HG03095 (cell line): ENCODE data around the gene MAP1A.

Experiments used
- ATAC-seq: cut with Tn5 transposase; IDR thresholded peaks from one replicate; pipeline ENCODE4 v1.9.1; 2021; ENCODE audit warnings: moderate library complexity; ENCODE audit not compliant: unreplicated experiment

The MAP1A gene

GRCh38 chr15:43510200-43511011 is 7.0 kb upstream of the MAP1A start:
- peak; percentile 94 for ATAC-seq

DNA sequence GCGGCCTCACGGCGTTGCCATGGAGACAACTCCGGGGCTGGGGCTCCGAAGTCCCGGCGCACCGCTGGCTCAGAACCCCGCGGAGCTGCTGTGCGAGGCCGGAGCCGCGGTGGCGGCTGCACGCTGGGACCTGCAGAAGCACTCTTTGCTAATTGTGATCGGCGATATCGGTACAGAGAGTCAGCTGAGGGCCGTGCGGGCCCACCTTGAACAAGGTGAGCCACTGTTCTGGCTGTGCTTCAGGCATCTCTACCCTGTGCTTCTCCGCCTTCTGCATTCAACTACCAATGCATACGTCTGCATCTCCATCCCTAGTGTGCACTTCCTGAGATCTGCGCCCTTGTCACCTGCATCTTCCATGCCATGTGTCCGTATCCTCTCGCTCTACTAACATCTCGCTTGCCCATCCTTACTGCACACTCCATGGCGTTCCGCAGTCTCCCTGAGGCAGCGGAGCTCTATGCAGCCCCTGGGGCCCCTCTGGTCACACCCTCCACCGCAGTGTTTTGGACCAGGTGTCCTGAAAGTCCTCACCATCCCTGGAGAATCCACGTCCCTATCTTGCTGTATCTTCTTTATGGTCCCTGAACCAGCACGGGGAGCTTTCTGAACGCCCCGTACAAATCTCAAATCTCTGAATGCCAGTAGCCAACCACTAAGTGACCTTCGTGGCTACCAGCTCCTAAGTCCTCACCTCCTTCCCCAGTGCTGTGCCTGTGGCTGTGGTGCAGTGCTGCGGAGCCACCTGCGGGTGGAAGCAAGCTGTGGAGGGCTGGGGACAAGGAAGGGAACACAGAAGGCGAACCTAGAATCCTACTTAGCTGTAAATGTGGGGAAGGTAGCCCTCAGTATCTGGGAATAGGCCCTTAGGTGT is 6.2 kb upstream of the MAP1A start:
- ATAC-seq, result no peak

DNA sequence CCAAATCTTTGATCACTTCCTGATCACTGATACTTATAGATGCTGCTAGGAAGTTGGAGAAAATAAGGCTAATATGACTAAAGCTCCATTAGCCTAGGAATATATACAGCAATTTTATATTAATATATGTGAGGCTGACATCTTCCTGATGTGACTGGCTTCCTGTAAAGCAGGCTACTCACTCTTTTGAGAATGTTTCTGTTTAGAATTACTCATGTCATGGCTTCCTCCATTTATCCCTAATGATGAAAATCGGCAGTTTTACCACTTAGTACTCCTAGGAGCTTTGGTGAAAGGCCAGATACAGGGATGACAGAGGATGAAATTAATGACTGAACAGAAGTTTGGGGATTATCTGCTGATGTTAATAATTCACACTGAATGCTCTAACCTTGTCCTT is 3.9 kb upstream of the MAP1A start:
- no peak for ATAC-seq

DNA sequence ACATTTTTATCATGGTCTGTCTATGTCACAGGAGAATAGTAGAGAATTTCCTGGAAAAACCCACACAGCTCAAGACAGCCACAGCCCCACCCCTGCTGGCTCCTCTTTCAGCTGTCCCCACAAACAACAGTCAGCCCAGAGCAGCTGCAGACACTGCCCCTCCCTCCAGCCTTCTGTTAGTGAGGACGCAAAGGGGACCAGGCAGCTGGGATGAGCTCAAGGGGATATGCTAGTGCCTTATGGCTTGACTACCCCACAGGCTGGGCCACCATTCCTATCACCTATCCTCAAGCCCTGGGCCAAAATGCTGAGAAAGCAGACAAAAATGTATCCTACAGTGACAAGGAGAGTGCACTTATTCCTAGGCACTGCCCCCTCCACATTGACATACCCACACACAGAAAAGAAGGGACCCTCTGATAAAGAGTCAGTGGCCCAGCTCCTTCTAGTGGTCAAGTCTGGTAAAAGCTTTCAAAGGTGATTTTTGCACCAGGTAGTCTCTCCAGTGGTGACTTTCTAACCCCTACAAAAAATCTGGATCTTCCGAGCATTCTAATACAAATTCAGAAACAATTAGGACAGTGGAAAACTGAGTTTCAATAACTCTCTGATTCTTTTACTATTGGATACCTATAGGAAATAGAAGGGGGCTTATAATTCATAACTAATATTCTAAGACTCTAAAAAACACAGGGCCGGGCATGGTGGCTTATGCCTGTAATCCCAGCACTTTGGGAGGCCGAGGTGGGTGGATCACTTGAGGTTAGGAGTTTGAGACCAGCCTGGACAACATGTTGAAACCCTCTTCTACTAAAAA is 3.0 kb upstream of the MAP1A start:
- ATAC-seq, result no peak

- ATAC-seq, result no peak
Measured at GRCh38 chr15:43515741-43516140, 1.7 kb upstream of the MAP1A start.

DNA sequence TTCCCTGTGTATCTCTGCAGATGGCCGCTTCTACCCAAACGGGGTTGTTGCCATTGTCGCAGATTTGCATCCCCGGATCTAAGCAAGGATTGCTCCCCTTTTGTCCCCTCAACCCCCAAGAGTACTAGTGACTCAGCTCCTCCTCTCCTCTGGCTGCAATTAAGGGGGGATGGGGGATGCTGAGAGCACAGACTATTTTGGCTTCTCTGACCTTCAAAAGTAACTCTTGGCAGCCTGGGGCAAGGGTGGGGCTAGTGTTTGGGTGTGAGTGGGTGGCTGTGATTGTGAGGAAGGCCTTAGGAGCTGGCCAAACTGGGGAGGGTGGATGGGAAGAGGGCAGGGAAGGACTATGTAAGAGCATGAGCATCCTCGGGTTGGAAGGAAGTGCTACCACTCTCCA is 1.2 kb upstream of the MAP1A start:
- ATAC-seq, result no peak

DNA sequence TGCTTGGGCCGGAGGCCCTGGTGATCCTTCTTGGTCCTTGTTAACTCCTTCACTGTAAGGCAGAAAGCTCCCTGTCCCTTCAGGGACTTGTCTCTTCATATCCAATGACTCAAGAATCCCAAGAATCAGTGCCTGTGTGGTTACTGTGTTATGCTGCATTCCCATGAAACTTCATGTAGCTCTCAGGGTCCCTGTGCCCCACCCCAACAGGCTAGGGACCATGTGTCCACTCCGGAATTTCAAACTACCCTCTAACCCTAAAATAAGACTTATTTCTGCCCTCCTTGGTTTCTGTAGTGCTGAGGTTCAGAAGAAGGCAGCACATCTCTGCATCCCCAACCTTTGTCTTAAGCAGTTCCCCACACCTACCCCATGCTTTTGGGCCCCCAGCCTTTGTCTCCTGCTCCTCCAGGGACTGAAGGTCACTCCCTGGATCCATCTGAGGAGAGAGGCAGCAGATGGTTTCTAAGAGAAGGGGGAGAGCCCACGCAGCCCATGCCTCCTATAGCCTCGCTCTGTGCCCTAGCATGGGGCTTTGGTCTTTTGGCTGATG is 531 bp upstream of the MAP1A start:
- no peak for ATAC-seq

GRCh38 chr15:43518197-43518761 is 871 bp downstream of the MAP1A start:
- ATAC-seq, result no peak

GRCh38 chr15:43519196-43519595 is 1.8 kb downstream of the MAP1A start:
- no peak for ATAC-seq

DNA sequence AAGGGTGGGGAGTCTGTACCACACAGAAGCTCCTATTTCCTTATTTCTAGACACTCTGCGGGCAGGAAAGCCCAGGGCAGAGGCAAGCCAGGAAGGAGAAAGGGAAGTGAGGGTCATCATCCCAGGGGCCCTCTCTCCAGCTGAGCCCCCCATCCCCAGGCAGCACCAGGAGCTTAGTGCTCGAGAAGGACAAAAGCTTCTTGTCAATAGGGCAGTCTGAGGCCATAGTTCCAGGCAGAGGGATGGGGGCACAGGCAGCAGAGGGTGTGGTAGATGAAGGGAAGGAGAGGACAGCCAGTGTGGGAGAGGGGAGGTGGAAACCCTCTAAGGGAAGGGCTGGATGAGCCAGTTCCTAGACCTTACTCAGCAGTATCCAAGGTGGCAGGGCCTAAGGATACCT is 2.7 kb downstream of the MAP1A start:
- ATAC-seq, result no peak

DNA sequence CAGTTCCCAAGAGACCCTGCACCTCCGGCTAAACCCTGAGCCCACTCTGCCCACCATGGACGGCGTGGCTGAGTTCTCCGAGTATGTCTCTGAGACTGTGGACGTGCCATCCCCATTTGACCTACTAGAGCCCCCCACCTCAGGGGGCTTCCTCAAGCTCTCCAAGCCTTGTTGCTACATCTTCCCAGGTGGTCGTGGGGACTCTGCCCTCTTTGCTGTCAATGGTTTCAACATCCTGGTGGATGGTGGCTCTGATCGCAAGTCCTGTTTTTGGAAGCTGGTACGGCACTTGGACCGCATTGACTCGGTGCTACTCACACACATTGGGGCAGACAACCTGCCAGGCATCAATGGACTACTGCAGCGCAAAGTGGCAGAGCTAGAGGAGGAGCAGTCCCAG is 4.0 kb downstream of the MAP1A start:
- no peak for ATAC-seq

GRCh38 chr15:43522247-43522646 is 4.8 kb downstream of the MAP1A start:
- ATAC-seq, result no peak

DNA sequence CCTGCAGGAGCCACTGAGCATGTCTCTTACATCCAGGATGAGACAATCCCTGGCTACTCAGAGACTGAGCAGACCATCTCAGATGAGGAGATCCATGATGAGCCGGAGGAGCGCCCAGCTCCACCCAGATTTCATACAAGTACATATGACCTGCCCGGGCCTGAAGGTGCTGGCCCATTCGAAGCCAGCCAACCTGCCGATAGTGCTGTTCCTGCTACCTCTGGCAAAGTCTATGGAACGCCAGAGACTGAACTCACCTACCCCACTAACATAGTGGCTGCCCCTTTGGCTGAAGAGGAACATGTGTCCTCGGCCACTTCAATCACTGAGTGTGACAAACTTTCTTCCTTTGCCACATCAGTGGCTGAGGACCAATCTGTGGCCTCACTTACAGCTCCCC is 6.2 kb downstream of the MAP1A start:
- no peak for ATAC-seq

- ATAC-seq, result no peak
Measured at GRCh38 chr15:43524254-43524845, 6.9 kb downstream of the MAP1A start.

- ATAC-seq, result no peak
Measured at GRCh38 chr15:43525131-43525530, 7.7 kb downstream of the MAP1A start.

DNA sequence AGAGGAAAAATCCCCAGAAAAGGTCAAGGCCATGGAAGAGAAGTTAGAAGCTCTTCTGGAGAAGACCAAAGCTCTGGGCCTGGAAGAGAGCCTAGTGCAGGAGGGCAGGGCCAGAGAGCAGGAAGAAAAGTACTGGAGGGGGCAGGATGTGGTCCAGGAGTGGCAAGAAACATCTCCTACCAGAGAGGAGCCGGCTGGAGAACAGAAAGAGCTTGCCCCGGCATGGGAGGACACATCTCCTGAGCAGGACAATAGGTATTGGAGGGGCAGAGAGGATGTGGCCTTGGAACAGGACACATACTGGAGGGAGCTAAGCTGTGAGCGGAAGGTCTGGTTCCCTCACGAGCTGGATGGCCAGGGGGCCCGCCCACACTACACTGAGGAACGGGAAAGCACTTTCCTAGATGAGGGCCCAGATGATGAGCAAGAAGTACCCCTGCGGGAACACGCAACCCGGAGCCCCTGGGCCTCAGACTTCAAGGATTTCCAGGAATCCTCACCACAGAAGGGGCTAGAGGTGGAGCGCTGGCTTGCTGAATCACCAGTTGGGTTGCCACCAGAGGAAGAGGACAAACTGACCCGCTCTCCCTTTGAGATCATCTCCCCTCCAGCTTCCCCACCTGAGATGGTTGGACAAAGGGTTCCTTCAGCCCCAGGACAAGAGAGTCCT is 9.0 kb downstream of the MAP1A start:
- ATAC-seq, result no peak

DNA sequence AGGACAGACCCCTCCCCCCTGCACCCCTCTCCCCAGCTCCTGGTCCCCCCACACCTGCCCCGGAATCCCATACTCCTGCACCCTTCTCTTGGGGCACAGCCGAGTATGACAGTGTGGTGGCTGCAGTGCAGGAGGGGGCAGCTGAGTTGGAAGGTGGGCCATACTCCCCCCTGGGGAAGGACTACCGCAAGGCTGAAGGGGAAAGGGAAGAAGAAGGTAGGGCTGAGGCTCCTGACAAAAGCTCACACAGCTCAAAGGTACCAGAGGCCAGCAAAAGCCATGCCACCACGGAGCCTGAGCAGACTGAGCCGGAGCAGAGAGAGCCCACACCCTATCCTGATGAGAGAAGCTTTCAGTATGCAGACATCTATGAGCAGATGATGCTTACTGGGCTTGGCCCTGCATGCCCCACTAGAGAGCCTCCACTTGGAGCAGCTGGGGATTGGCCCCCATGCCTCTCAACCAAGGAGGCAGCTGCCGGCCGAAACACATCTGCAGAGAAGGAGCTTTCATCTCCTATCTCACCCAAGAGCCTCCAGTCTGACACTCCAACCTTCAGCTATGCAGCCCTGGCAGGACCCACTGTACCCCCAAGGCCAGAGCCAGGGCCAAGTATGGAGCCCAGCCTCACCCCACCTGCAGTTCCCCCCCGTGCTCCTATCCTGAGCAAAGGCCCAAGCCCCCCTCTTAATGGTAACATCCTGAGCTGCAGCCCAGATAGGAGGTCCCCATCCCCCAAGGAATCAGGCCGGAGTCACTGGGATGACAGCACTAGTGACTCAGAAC is 9.8 kb downstream of the MAP1A start:
- ATAC-seq, result no peak

DNA sequence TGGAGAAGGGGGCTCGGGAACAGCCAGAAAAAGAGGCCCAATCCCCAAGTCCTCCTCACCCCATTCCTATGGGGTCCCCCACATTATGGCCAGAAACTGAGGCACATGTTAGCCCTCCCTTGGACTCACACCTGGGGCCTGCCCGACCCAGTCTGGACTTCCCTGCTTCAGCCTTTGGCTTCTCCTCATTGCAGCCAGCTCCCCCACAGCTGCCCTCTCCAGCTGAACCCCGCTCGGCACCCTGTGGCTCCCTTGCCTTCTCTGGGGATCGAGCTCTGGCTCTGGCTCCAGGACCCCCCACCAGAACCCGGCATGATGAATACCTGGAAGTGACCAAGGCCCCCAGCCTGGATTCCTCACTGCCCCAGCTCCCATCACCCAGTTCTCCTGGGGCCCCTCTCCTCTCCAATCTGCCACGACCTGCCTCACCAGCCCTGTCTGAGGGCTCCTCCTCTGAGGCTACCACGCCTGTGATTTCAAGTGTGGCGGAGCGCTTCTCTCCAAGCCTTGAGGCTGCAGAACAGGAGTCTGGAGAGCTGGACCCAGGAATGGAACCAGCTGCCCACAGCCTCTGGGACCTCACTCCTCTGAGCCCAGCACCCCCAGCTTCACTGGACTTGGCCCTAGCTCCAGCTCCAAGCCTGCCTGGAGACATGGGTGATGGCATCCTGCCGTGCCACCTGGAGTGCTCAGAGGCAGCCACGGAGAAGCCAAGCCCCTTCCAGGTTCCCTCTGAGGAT is 10.6 kb downstream of the MAP1A start:
- no peak for ATAC-seq
